ENCODE data around the gene ZNF35. TPM values are rescaled to one million over a fixed set of nuclear protein-coding genes. Genes with fewer than 3 reads are reported as not detected.

The ZNF35 gene
- polyA plus RNA-seq, 1 of the 3 experiments (the other 2 are of a cell fraction): 2.4 TPM

DNA sequence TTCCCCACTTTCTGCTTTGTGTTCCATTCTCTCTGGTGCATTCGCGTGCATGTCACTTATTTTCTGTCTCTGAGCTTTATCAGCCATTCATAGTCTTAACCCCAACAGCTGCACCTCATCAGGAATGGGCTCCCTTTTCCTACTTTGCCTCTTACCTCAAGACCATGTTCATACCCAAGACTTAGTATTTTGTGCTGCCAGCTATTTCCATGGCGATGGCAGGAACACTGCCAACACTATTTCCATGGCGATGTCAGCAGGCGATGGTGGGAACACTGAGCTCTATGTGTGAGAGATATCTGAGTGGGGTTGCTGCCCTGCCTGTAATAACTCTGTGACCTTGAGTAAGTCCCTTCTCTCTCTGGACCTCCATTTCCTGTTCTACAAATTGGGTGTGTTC is 5.5 kb downstream of the ZNF35 start:
- Histone ChIP-seq H3K27ac (ENCODE audit: low read depth in 2 of 2, low read length in 1 of 2) (no peak overlapping the region), H3K4me3 (ENCODE audit: low read depth in 2 of 2, low read length in 1 of 2) (no peak overlapping the region), H3K4me1 (ENCODE audit: control insufficient read depth in 1 of 2, insufficient read depth in 2 of 2, low read depth in 1 of 2, low read length in 1 of 2) (no peaks in the 10 kb centered on the region; a peak in 2 of 4 replicates), H3K36me3 (replicated peaks in 1 of 2; ENCODE audit: control insufficient read depth in 1 of 2, insufficient read depth in 2 of 2, low read length in 1 of 2) (peaks cover 77 to 90% of the 10 kb centered on the region in 2 experiments), H3K9me2 (no peaks in the 10 kb centered on the region), H4K20me1 (ENCODE audit: insufficient read depth) (no peaks in the 10 kb centered on the region), H3K27me3 (ENCODE audit: insufficient read depth) (no peaks in the 10 kb centered on the region), H3K9me3 (peaks cover 15% of the 10 kb centered on the region; the same call in 1 of the 2 replicates), H2AFZ (ENCODE audit: low read depth) (no peak overlapping the region), H3F3A (replicated peaks; ENCODE audit: insufficient read depth) (no peaks in the 10 kb centered on the region), H3K9ac (no peak overlapping the region), H3K4me2 (no peak overlapping the region), H3K79me2 (ENCODE audit: insufficient read depth) (peaks cover 58% of the 10 kb centered on the region)
- WGBS (ENCODE audit: low lambda C conversion rate): 94% methylated on average over 5 of the region's 5 CpGs
- ChIA-PET POLR2A (no interaction called here), CTCF (interaction anchor here (0.8 kb wide), 1 partner anchor 9 kb away, joined by 3 read pairs; no protein-coding TSS in a partner anchor)
- DNase-seq: no peak
- TF ChIP-seq, protein P1, sequence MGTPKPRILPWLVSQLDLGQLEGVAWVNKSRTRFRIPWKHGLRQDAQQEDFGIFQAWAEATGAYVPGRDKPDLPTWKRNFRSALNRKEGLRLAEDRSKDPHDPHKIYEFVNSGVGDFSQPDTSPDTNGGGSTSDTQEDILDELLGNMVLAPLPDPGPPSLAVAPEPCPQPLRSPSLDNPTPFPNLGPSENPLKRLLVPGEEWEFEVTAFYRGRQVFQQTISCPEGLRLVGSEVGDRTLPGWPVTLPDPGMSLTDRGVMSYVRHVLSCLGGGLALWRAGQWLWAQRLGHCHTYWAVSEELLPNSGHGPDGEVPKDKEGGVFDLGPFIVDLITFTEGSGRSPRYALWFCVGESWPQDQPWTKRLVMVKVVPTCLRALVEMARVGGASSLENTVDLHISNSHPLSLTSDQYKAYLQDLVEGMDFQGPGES (IDR thresholded peaks at IDR 0.05; ENCODE audit: low read depth, low read length): no peak
- TF ChIP-seq, protein P2, sequence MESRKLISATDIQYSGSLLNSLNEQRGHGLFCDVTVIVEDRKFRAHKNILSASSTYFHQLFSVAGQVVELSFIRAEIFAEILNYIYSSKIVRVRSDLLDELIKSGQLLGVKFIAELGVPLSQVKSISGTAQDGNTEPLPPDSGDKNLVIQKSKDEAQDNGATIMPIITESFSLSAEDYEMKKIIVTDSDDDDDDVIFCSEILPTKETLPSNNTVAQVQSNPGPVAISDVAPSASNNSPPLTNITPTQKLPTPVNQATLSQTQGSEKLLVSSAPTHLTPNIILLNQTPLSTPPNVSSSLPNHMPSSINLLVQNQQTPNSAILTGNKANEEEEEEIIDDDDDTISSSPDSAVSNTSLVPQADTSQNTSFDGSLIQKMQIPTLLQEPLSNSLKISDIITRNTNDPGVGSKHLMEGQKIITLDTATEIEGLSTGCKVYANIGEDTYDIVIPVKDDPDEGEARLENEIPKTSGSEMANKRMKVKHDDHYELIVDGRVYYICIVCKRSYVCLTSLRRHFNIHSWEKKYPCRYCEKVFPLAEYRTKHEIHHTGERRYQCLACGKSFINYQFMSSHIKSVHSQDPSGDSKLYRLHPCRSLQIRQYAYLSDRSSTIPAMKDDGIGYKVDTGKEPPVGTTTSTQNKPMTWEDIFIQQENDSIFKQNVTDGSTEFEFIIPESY (IDR thresholded peaks at IDR 0.05; ENCODE audit: borderline replicate concordance, low read depth): no peak
- TF ChIP-seq EZH2phosphoT487 (IDR thresholded peaks at IDR 0.05; ENCODE audit: borderline replicate concordance, low read depth) (no peak), JUND (IDR thresholded peaks at IDR 0.05) (no peak), SIN3A (IDR thresholded peaks at IDR 0.05; ENCODE audit: borderline replicate concordance, low read depth, low read length) (no peak), NRF1 (IDR thresholded peaks at IDR 0.05; ENCODE audit: low read depth, low read length) (no peak), CHD2 (IDR thresholded peaks at IDR 0.05; ENCODE audit: low read length, partially characterized antibody) (no peak), RCOR1 (IDR thresholded peaks at IDR 0.05; ENCODE audit: low read length) (no peak), RAD21 (IDR thresholded peaks at IDR 0.05; ENCODE audit: low read length) (no peak), FOXM1 (IDR thresholded peaks at IDR 0.05; ENCODE audit: low read depth) (no peak), GABPA (IDR thresholded peaks at IDR 0.05; ENCODE audit: low read depth) (no peak), SMC3 (IDR thresholded peaks at IDR 0.05; ENCODE audit: low read depth, low read length) (no peak), POLR2AphosphoS5 (IDR thresholded peaks at IDR 0.05; ENCODE audit: low read depth, low read length) (no peak)
- TF ChIP-seq, protein P3, sequence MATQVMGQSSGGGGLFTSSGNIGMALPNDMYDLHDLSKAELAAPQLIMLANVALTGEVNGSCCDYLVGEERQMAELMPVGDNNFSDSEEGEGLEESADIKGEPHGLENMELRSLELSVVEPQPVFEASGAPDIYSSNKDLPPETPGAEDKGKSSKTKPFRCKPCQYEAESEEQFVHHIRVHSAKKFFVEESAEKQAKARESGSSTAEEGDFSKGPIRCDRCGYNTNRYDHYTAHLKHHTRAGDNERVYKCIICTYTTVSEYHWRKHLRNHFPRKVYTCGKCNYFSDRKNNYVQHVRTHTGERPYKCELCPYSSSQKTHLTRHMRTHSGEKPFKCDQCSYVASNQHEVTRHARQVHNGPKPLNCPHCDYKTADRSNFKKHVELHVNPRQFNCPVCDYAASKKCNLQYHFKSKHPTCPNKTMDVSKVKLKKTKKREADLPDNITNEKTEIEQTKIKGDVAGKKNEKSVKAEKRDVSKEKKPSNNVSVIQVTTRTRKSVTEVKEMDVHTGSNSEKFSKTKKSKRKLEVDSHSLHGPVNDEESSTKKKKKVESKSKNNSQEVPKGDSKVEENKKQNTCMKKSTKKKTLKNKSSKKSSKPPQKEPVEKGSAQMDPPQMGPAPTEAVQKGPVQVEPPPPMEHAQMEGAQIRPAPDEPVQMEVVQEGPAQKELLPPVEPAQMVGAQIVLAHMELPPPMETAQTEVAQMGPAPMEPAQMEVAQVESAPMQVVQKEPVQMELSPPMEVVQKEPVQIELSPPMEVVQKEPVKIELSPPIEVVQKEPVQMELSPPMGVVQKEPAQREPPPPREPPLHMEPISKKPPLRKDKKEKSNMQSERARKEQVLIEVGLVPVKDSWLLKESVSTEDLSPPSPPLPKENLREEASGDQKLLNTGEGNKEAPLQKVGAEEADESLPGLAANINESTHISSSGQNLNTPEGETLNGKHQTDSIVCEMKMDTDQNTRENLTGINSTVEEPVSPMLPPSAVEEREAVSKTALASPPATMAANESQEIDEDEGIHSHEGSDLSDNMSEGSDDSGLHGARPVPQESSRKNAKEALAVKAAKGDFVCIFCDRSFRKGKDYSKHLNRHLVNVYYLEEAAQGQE (IDR thresholded peaks at IDR 0.05; ENCODE audit: low read depth, low read length): no peak
- TF ChIP-seq, protein P4, sequence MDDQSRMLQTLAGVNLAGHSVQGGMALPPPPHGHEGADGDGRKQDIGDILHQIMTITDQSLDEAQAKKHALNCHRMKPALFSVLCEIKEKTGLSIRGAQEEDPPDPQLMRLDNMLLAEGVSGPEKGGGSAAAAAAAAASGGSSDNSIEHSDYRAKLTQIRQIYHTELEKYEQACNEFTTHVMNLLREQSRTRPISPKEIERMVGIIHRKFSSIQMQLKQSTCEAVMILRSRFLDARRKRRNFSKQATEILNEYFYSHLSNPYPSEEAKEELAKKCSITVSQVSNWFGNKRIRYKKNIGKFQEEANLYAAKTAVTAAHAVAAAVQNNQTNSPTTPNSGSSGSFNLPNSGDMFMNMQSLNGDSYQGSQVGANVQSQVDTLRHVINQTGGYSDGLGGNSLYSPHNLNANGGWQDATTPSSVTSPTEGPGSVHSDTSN (IDR thresholded peaks at IDR 0.05): no peak

Measured in SK-N-SH (cell line).